PFSK-1 (cell line): ENCODE measurements around the gene RIMS4.

ENCODE experiments used
- POLR2AphosphoS5 ChIP-seq: IDR thresholded peaks from 2 replicates; pipeline ENCODE4 v1.6.1; 2012; ENCODE audit warnings: low read depth, mild to moderate bottlenecking, control low read depth, low read length, moderate library complexity
- TAF1 ChIP-seq: IDR thresholded peaks from 2 replicates; pipeline ENCODE4 v1.6.1; 2012; ENCODE audit warnings: low read length, control low read depth, borderline replicate concordance; ENCODE audit not compliant: insufficient read depth

DNA sequence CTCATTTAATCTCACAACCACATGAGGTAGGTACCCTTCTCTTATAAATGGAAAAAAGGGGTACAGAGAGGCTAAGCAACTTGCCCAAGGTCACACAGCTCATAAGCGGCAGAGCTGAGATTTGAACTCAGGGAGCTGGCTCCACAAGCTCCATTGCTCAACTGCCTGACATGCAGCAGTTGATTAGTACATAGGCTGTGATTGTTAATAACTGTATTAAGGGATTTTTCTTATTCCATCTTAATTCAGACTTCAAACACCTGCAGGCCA is 88.6 kb downstream of the RIMS4 start:
- no peak for TF ChIP-seq TAF1
- TF ChIP-seq POLR2AphosphoS5: no peak
